Astrocyte (in vitro differentiated cells and primary cell): Measurements from ENCODE around the gene FEM1B. TPM values are rescaled to one million over a fixed set of nuclear protein-coding genes. Genes with fewer than 3 reads are reported as not detected.

Experiments used
- DNase-seq: peaks from one replicate; pipeline ENCODE4 v3.0.0-alpha.2; 2010; ENCODE audit warnings: low read depth
- FAIRE-seq: peaks from 2 replicates; lab custom pipeline; 2011; peaks lifted over from hg19 to GRCh38; lab: Jason Lieb, UNC
- H2AFZ ChIP-seq: 2 replicates; pipeline ENCODE4 v1.6.0; 2012; ENCODE audit warnings: low read depth, low read length, inconsistent platforms
- H3K27ac ChIP-seq: 2 replicates; pipeline ENCODE4 v1.5.1; 2011; ENCODE audit warnings: low read depth, low read length, inconsistent platforms
- H3K27me3 ChIP-seq: 2 replicates; pipeline ENCODE4 v1.6.0; 2011; ENCODE audit warnings: low read length, inconsistent platforms; ENCODE audit not compliant: insufficient read depth
- H3K36me3 ChIP-seq: 2 replicates; pipeline ENCODE4 v1.5.1; 2011; ENCODE audit warnings: low read length, inconsistent platforms; ENCODE audit not compliant: insufficient read depth
- H3K4me1 ChIP-seq: 2 replicates; pipeline ENCODE4 v1.5.1; 2011; ENCODE audit warnings: low read length, inconsistent platforms; ENCODE audit not compliant: insufficient read depth
- H3K4me2 ChIP-seq: 2 replicates; pipeline ENCODE4 v1.6.0; 2012; ENCODE audit warnings: low read length, inconsistent platforms
- H3K4me3 ChIP-seq: 2 replicates; pipeline ENCODE4 v1.5.1; 2011; ENCODE audit warnings: low read depth, mild to moderate bottlenecking, low read length, inconsistent platforms; ENCODE audit not compliant: insufficient read depth
- H3K79me2 ChIP-seq: 2 replicates; pipeline ENCODE4 v1.6.0; 2012; ENCODE audit warnings: mild to moderate bottlenecking, low read length, inconsistent platforms; ENCODE audit not compliant: insufficient read depth
- H3K9ac ChIP-seq: 2 replicates; pipeline ENCODE4 v1.6.0; 2012; ENCODE audit warnings: mild to moderate bottlenecking, low read length, inconsistent platforms
- H3K9me3 ChIP-seq: 2 replicates; pipeline ENCODE4 v1.5.1; 2012; ENCODE audit warnings: low read depth, mild to moderate bottlenecking, low read length, inconsistent platforms; ENCODE audit not compliant: insufficient read depth
- H4K20me1 ChIP-seq: 2 replicates; pipeline ENCODE4 v1.6.0; 2012; ENCODE audit warnings: low read length, inconsistent platforms; ENCODE audit not compliant: insufficient read depth
- H3K27ac Mint-ChIP-seq: one replicate; pipeline ENCODE4 v1.8.0; 2021; ENCODE audit warnings: mild to moderate bottlenecking, mixed read lengths; ENCODE audit not compliant: unreplicated experiment
- H3K27me3 Mint-ChIP-seq: one replicate; pipeline ENCODE4 v1.8.0; 2021; ENCODE audit warnings: low read depth, mixed read lengths; ENCODE audit not compliant: unreplicated experiment
- H3K36me3 Mint-ChIP-seq: one replicate; pipeline ENCODE4 v1.8.0; 2021; ENCODE audit warnings: low read depth, mixed read lengths; ENCODE audit not compliant: unreplicated experiment
- H3K4me1 Mint-ChIP-seq: one replicate; pipeline ENCODE4 v1.8.0; 2021; ENCODE audit warnings: low read depth, mixed read lengths; ENCODE audit not compliant: unreplicated experiment
- H3K4me3 Mint-ChIP-seq: one replicate; pipeline ENCODE4 v1.8.0; 2021; ENCODE audit warnings: mild to moderate bottlenecking, moderate library complexity, mixed read lengths; ENCODE audit not compliant: unreplicated experiment
- H3K9me3 Mint-ChIP-seq: one replicate; pipeline ENCODE4 v1.8.0; 2021; ENCODE audit warnings: mild to moderate bottlenecking, mixed read lengths; ENCODE audit not compliant: unreplicated experiment
- EZH2 ChIP-seq: IDR thresholded peaks from 2 replicates; pipeline ENCODE4 v1.6.1; 2012; ENCODE audit warnings: mild to moderate bottlenecking, low read length, inconsistent platforms; ENCODE audit not compliant: insufficient read depth
- total RNA-seq: library from RNA; stranded (reverse); gene quantifications from 2 replicates; pipeline ENCODE4 v1.2.1, GENCODE V29; 2021
- TF ChIP-seq, protein P1 (sequence below): IDR thresholded peaks from 2 replicates; pipeline ENCODE4 v1.5.1; 2011; ENCODE audit warnings: low read depth, mild to moderate bottlenecking, inconsistent platforms, low read length, moderate library complexity; ENCODE audit not compliant: insufficient read depth

FEM1B gene
- total RNA-seq, 1 donor from 2014 or later: 38.6 TPM

DNA sequence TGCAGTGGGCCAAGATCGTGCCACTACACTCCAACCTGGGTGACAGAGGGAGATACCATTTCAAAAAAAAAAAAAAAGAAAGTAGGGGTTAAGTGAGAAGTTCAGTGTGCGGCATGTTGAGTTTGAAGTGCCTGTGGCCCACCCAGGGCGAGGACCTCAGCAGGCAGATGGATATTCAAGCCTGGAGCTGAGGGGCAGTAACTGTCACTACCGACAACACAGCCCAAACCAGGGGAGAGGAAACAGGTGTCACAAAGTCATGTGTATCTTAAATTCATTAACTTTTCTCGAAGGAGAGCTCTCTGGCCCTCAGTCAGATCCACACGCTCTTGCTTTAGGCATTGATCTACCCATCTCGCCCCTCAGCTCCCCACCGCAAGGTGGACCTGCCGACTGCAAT lies 45.3 kb downstream of the FEM1B start:
- H3K27ac Mint-ChIP-seq: no peak overlapping the region

DNA sequence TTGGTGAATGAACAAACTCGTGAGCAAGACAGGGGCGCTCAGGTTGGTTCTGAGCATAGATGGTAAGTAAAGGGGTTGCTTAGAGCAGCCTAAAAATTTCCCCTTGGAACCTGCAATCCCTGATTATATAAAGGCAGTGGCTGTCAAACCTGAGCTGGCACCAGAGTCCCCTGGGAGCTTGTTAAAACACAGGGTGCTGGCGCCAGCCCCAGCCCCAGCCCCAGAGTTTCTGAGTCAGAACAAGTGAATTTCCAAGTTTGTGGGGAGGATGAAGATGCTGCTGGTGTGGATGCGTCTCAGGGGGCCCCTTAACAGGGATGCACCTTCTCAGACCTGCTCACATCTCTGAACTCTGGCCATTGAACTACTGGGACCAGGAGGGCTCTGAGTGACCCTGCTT lies 48.2 kb downstream of the FEM1B start:
- Mint-ChIP-seq H3K4me1 (peaks cover 10% of the 10 kb centered on the region), H3K36me3 (peaks cover 71% of the 10 kb centered on the region), H3K27ac (no peak overlapping the region), H3K9me3 (no peaks in the 10 kb centered on the region), H3K27me3 (peaks cover 18% of the 10 kb centered on the region), H3K4me3 (no peak overlapping the region)
- Histone ChIP-seq H3K9me3 (no peaks in the 10 kb centered on the region), H3K4me3 (no peak overlapping the region), H3K36me3 (peaks cover 30% of the 10 kb centered on the region), H3K79me2 (no peaks in the 10 kb centered on the region), H2AFZ (no peak overlapping the region), H4K20me1 (peaks cover 13% of the 10 kb centered on the region), H3K27me3 (no peaks in the 10 kb centered on the region), H3K9ac (no peak overlapping the region), H3K4me2 (no peak overlapping the region), H3K4me1 (peaks cover 3% of the 10 kb centered on the region), H3K27ac (no peak overlapping the region)
- no peak for FAIRE-seq
- no peak for DNase-seq
- TF ChIP-seq, protein P1, sequence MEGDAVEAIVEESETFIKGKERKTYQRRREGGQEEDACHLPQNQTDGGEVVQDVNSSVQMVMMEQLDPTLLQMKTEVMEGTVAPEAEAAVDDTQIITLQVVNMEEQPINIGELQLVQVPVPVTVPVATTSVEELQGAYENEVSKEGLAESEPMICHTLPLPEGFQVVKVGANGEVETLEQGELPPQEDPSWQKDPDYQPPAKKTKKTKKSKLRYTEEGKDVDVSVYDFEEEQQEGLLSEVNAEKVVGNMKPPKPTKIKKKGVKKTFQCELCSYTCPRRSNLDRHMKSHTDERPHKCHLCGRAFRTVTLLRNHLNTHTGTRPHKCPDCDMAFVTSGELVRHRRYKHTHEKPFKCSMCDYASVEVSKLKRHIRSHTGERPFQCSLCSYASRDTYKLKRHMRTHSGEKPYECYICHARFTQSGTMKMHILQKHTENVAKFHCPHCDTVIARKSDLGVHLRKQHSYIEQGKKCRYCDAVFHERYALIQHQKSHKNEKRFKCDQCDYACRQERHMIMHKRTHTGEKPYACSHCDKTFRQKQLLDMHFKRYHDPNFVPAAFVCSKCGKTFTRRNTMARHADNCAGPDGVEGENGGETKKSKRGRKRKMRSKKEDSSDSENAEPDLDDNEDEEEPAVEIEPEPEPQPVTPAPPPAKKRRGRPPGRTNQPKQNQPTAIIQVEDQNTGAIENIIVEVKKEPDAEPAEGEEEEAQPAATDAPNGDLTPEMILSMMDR: no peak
- TF ChIP-seq EZH2: no peak

More for the DNA sequence above, 45.3 kb downstream of the FEM1B start:
- Histone ChIP-seq H3K9me3 (no peaks in the 10 kb centered on the region), H3K4me3 (no peak overlapping the region), H2AFZ (no peak overlapping the region), H3K36me3 (peaks cover 29% of the 10 kb centered on the region), H3K9ac (no peak overlapping the region), H4K20me1 (peaks cover 13% of the 10 kb centered on the region), H3K4me2 (no peak overlapping the region), H3K27ac (no peak overlapping the region), H3K79me2 (no peaks in the 10 kb centered on the region), H3K27me3 (no peaks in the 10 kb centered on the region), H3K4me1 (no peaks in the 10 kb centered on the region)
- Mint-ChIP-seq H3K9me3 (no peaks in the 10 kb centered on the region), H3K4me3 (no peak overlapping the region), H3K36me3 (peaks cover 60% of the 10 kb centered on the region), H3K27me3 (peaks cover 18% of the 10 kb centered on the region), H3K4me1 (peaks cover 3% of the 10 kb centered on the region)
- FAIRE-seq (no peak), DNase-seq (no peak)
- TF ChIP-seq EZH2: no peak
- TF ChIP-seq, protein P1: no peak

DNA sequence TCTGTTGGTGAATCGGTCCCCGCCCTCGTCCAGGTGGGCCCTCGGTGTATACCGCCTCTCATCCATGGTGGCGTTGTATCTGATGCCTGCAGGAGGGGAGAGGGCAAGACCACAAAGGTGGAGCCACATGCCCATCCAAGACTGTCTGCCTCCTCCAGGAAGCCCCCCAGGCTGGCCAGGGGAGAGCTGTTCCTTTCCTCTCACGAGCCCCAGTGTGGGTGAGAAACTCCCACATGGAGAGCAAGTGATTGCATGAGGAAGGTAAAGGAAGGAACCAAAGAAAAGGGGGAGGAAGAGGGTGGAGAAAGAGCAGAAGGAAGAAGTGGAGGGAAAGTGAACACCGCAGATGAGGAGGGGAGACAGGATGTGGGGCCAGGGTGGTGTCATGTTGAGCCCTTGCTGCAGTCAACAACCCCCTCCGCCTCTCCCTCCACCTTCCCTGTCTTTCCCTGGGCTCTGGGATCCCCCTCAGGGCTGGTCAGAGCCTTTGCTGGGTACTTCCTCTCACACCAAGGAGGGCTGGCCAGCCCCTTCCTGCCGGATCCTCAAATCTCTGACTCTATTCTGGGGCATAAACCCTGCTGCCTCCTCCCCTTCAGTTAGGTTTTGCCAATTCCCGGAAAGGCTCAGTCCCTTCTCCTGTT lies 49.3 kb downstream of the FEM1B start:
- no peaks in the 10 kb centered on the region for H3K27me3 ChIP-seq
- no peak overlapping the region for H3K4me3 ChIP-seq
- H3K4me1 ChIP-seq: peaks cover 9% of the 10 kb centered on the region
- H3K36me3 ChIP-seq: peaks cover 28% of the 10 kb centered on the region
- Mint-ChIP-seq H3K9me3 (no peaks in the 10 kb centered on the region), H3K27me3 (peaks cover 17% of the 10 kb centered on the region), H3K4me1 (peaks cover 19% of the 10 kb centered on the region), H3K27ac (peak overlapping the region; percentile 72), H3K36me3 (peaks cover 69% of the 10 kb centered on the region), H3K4me3 (no peak overlapping the region)
- H4K20me1 ChIP-seq: peaks cover 13% of the 10 kb centered on the region
- H3K9me3 ChIP-seq: no peaks in the 10 kb centered on the region
- H3K27ac ChIP-seq: no peak overlapping the region
- H3K79me2 ChIP-seq: no peaks in the 10 kb centered on the region
- no peak for TF ChIP-seq EZH2
- TF ChIP-seq, protein P1: no peak
- no peak overlapping the region for H3K4me2 ChIP-seq
- no peak overlapping the region for H2AFZ ChIP-seq
- no peak overlapping the region for H3K9ac ChIP-seq
- no peak for DNase-seq
- no peak for FAIRE-seq
